Endothelial cell of umbilical vein (primary cell): ENCODE results near the gene OTOS. TPM values are rescaled to one million over a fixed set of nuclear protein-coding genes. Genes with fewer than 3 reads are reported as not detected.
A peak's percentile ranks its signal among the peaks of the same experiment; 100 is the strongest.

ENCODE experiments used
- BruUV-seq: library from RNA; stranded (reverse); fragments of 400-500 nt; replicated peaks from 2 replicates; lab custom pipeline; 2021; lab: Mats Ljungman, UMichigan
- CTCF ChIA-PET: fragments of 300-600, 350-600 bp; sonication (Branson Sonifier 250); formaldehyde crosslinking; loops from one replicate; lab custom pipeline; 2021; ENCODE audit warnings: antibody characterized with exemption, inconsistent platforms; lab: Charles Lee
- POLR2A ChIA-PET: fragments of 300-600, 350-600 bp; sonication (Branson Sonifier 250); formaldehyde crosslinking; loops from one replicate; lab custom pipeline; 2021; ENCODE audit warnings: antibody characterized with exemption, inconsistent platforms; lab: Charles Lee
- DNase-seq: peaks from one replicate; pipeline ENCODE4 v3.0.0-alpha.2; 2011; ENCODE audit warnings: low read depth, low spot score
- FAIRE-seq: peaks from 2 replicates; lab custom pipeline; 2011; peaks lifted over from hg19 to GRCh38; lab: Jason Lieb, UNC
- H2AFZ ChIP-seq: 2 replicates; pipeline ENCODE4 v1.6.0; 2012; ENCODE audit warnings: low read depth, low read length, control low read depth, inconsistent platforms
- H3K27ac ChIP-seq: 2 replicates; pipeline ENCODE4 v1.5.1; 2011; ENCODE audit warnings: low read depth, mild to moderate bottlenecking, control low read depth, low read length, moderate library complexity; ENCODE audit not compliant: insufficient read depth
- H3K27me3 ChIP-seq, 2 experiments: 2 replicates each; pipeline versions ENCODE4 v1.6.0 to v1.6.1; 2011; ENCODE audit warnings: low read length in 2 of 2, mixed read lengths in 1 of 2; ENCODE audit not compliant: control insufficient read depth in 2 of 2, insufficient read depth in 2 of 2
- H3K36me3 ChIP-seq, 2 experiments: 2 replicates in 1 of 2; 3 replicates in 1 of 2; pipeline ENCODE4 v1.5.1; 2011; ENCODE audit warnings: low read length in 2 of 2, mild to moderate bottlenecking in 1 of 2, moderate library complexity in 1 of 2; ENCODE audit not compliant: control insufficient read depth in 2 of 2, insufficient read depth in 2 of 2; ENCODE audit errors: extremely low read depth in 1 of 2
- H3K4me1 ChIP-seq: 3 replicates; pipeline ENCODE4 v1.5.1; 2011; ENCODE audit warnings: mild to moderate bottlenecking, low read length; ENCODE audit not compliant: control insufficient read depth, insufficient read depth; ENCODE audit errors: extremely low read depth
- H3K4me2 ChIP-seq: 2 replicates; pipeline ENCODE4 v1.6.1; 2011; ENCODE audit warnings: low read length, control low read depth, mixed read lengths; ENCODE audit not compliant: insufficient read depth
- H3K4me3 ChIP-seq, 3 experiments: fragments of 200-600 bp in 1 of 3; sonication (generic), shearing (Covaris generic) in 1 of 3; replicated peaks in 1 of 3; 2 replicates each; pipeline ENCODE4 v1.5.1; 2011 to 2016; ENCODE audit warnings: control low read depth in 3 of 3, low read length in 3 of 3, mild to moderate bottlenecking in 2 of 3, inconsistent platforms in 1 of 3, low read depth in 1 of 3, moderate library complexity in 1 of 3; ENCODE audit not compliant: insufficient read depth in 1 of 3
- H3K79me2 ChIP-seq: 2 replicates; pipeline ENCODE4 v1.6.0; 2012; ENCODE audit warnings: low read length, inconsistent platforms; ENCODE audit not compliant: control insufficient read depth, insufficient read depth
- H3K9ac ChIP-seq: replicated peaks from 2 replicates; pipeline ENCODE3; 2011; ENCODE audit warnings: low read length, control low read depth; ENCODE audit not compliant: insufficient read depth; ENCODE audit errors: extremely low read depth
- H3K9me1 ChIP-seq: replicated peaks from 3 replicates; pipeline ENCODE4 v1.6.0; 2011; ENCODE audit warnings: mild to moderate bottlenecking, low read length; ENCODE audit not compliant: control insufficient read depth, insufficient read depth; ENCODE audit errors: extremely low read depth
- H3K9me3 ChIP-seq: replicated peaks from 2 replicates; pipeline ENCODE4 v1.5.1; 2012; ENCODE audit warnings: low read length, inconsistent platforms; ENCODE audit not compliant: control insufficient read depth, insufficient read depth
- H4K20me1 ChIP-seq: replicated peaks from 2 replicates; pipeline ENCODE3; 2011; ENCODE audit warnings: mild to moderate bottlenecking, low read length; ENCODE audit not compliant: control insufficient read depth, insufficient read depth; ENCODE audit errors: extremely low read depth
- CTCF ChIP-seq, 2 donors: IDR thresholded peaks; 1 replicate in 1 of 2; 2 replicates in 1 of 2; pipeline ENCODE4 v1.5.1; 2011; ENCODE audit warnings: low read length in 2 of 2, mild to moderate bottlenecking in 2 of 2, moderate library complexity in 2 of 2, control low read depth in 1 of 2, inconsistent platforms in 1 of 2, low read depth in 1 of 2; ENCODE audit not compliant: insufficient read depth in 1 of 2; ENCODE audit errors: extremely low read depth in 1 of 2
- FOS ChIP-seq: IDR thresholded peaks from 2 replicates; pipeline ENCODE4 v1.6.1; 2011; ENCODE audit warnings: mild to moderate bottlenecking, low read length, moderate library complexity, borderline replicate concordance; ENCODE audit not compliant: insufficient read depth
- dilution Hi-C: fragments of 300-500 bp; cut with MboI; formaldehyde crosslinking; loops from one replicate; pipeline ENCODE4 v1.15.0; 2019; ENCODE audit warnings: low sequenced_read_pairs; ENCODE audit not compliant: extremely low pct_ligation_motif_present
- intact Hi-C: fragments of 100-400 bp; cut with micrococcal nuclease; formaldehyde crosslinking; loops from one replicate; pipeline ENCODE4 v1.10.0; 2022
- polyA plus RNA-seq, 4 experiments: library from polyadenylated mRNA; depleted of rRNA in 3 of 4; stranded (reverse) in 3 of 4; unstranded in 1 of 4; fragments of >200 nt; gene quantifications; 2 replicates each; pipeline versions ENCODE4 v1.2.1 to v1.2.3, GENCODE V29; 2011 to 2012; ENCODE audit warnings: missing spikeins in 1 of 4
- total RNA-seq: library from RNA; stranded (reverse); gene quantifications from 2 replicates; pipeline ENCODE4 v1.2.3, GENCODE V29; 2021

Gene OTOS
- total and polyA plus RNA-seq, 2 donors (not counting 3 experiments of a cell fraction or from before 2014, with no cell fraction given), result not detected

- Histone ChIP-seq H3K4me1 (no peaks in the 10 kb centered on the region), H3K4me2 (no peak overlapping the region), H2AFZ (no peak overlapping the region), H4K20me1 (no peaks in the 10 kb centered on the region), H3K9me3 (no peaks in the 10 kb centered on the region), H3K27me3 (no peaks in the 10 kb centered on the region), H3K9ac (no peak overlapping the region), H3K36me3 (no peaks in the 10 kb centered on the region), H3K79me2 (no peaks in the 10 kb centered on the region), H3K27ac (no peak overlapping the region), H3K4me3 (no peak overlapping the region), H3K9me1 (no peaks in the 10 kb centered on the region)
- dilution Hi-C loops, result no loop called here
- no peak for FAIRE-seq
- intact Hi-C loops, result loop anchor here (1.0 to 10.0 kb wide), 2 partner anchors 215 to 288 kb away; no protein-coding TSS in a partner anchor
- TF ChIP-seq FOS (no peak), CTCF (IDR thresholded peaks at IDR 0.05; ENCODE audit: extremely low read depth in 1 of 2, insufficient read depth in 1 of 2, low read depth in 1 of 2, low read length in 2 of 2) (peak; percentile 46 to 82)
- ChIA-PET POLR2A (no interaction called here), CTCF (interaction anchor here (1.1 to 2.2 kb wide), 3 partner anchors 89 to 347 kb away, joined by 3 to 6 read pairs (median 4); no protein-coding TSS in a partner anchor)
- no TSS peak for BruUV-seq
- peak; percentile 22 for DNase-seq
Measured at GRCh38 chr2:240149943-240150784, 9.7 kb upstream of the OTOS start.
